Upper lobe of right lung (tissue), 1 donor: ENCODE measurements around the gene ANO5. TPM values are rescaled to one million over a fixed set of nuclear protein-coding genes. Genes with fewer than 3 reads are reported as not detected.

Experiments
- ATAC-seq: fragments of 200-7000 bp; cut with Tn5 transposase; one replicate; pipeline ENCODE4 v1.9.1; 2020; ENCODE audit warnings: mild to moderate bottlenecking, moderate library complexity
- DNase-seq: peaks from one replicate; pipeline ENCODE4 v3.0.0-alpha.2; 2020
- H3K27ac ChIP-seq: fragments of 200-600 bp; one replicate; pipeline ENCODE4 v1.8.0; 2022
- H3K27me3 ChIP-seq: fragments of 200-600 bp; one replicate; pipeline ENCODE4 v1.8.0; 2022; ENCODE audit warnings: mild to moderate bottlenecking
- H3K36me3 ChIP-seq: fragments of 200-600 bp; one replicate; pipeline ENCODE4 v1.8.0; 2022
- H3K4me1 ChIP-seq: fragments of 200-600 bp; one replicate; pipeline ENCODE4 v1.8.0; 2022
- H3K4me3 ChIP-seq: fragments of 200-600 bp; one replicate; pipeline ENCODE4 v1.8.0; 2022; ENCODE audit warnings: mild to moderate bottlenecking
- H3K9me3 ChIP-seq: fragments of 200-600 bp; one replicate; pipeline ENCODE4 v1.8.0; 2022
- intact Hi-C: fragments of 100-400 bp; cut with DNase I; formaldehyde crosslinking; loops from one replicate; pipeline ENCODE4 v1.11.0; 2022
- total RNA-seq: library from RNA; stranded (reverse); fragmentation: NEBNext Ultra II Directional; extraction: Animal tissue kit (Norgen Biotek cat#: 25700); gene quantifications from one replicate; pipeline ENCODE4 v1.2.1, GENCODE V29; 2021
- TF ChIP-seq, protein P1 (sequence below): fragments of 200-600 bp; IDR thresholded peaks from one replicate; pipeline ENCODE4 v1.8.0; 2022; ENCODE audit warnings: antibody characterized with exemption
- donor health status: DM: no; HTN: yes; CAD: no; lungs with severe emphysema.

ANO5 gene
- total RNA-seq, 1 donor from 2014 or later: 5.9 TPM

GRCh38 chr11:22225190-22225589, 32.3 kb downstream of the ANO5 start:
- no peak for ATAC-seq
- intact Hi-C loops: no loop called here

DNA sequence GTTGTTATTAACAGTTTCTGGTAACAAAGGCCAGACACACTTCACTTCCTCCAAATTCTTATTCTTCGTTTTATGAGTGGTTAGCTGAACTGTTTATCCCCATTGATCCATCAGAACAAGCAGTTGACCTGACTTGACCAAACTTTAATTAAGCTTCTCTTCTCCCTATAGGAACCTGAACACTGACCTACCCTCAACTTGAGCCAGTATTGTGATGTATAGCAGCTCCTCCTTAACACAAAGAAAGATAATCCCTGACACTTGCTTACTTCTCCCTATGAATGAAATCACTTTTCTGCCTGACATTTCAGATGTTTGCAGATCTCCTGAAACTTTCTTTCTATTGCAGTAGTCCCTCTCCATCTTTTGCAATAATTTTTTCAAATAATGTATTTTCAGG, 41.9 kb downstream of the ANO5 start:
- no peaks in the 10 kb centered on the region for H3K27me3 ChIP-seq

More at GRCh38 chr11:22225190-22225589, 32.3 kb downstream of the ANO5 start:
- DNase-seq: no peak
- no peaks in the 10 kb centered on the region for H3K9me3 ChIP-seq
- H3K36me3 ChIP-seq: peaks cover 4% of the 10 kb centered on the region
- no peaks in the 10 kb centered on the region for H3K4me1 ChIP-seq
- H3K27ac ChIP-seq: no peak overlapping the region
- no peak overlapping the region for H3K4me3 ChIP-seq
- TF ChIP-seq, protein P1, sequence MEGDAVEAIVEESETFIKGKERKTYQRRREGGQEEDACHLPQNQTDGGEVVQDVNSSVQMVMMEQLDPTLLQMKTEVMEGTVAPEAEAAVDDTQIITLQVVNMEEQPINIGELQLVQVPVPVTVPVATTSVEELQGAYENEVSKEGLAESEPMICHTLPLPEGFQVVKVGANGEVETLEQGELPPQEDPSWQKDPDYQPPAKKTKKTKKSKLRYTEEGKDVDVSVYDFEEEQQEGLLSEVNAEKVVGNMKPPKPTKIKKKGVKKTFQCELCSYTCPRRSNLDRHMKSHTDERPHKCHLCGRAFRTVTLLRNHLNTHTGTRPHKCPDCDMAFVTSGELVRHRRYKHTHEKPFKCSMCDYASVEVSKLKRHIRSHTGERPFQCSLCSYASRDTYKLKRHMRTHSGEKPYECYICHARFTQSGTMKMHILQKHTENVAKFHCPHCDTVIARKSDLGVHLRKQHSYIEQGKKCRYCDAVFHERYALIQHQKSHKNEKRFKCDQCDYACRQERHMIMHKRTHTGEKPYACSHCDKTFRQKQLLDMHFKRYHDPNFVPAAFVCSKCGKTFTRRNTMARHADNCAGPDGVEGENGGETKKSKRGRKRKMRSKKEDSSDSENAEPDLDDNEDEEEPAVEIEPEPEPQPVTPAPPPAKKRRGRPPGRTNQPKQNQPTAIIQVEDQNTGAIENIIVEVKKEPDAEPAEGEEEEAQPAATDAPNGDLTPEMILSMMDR: no peak
- no peaks in the 10 kb centered on the region for H3K27me3 ChIP-seq

GRCh38 chr11:22244986-22245592, 52.2 kb downstream of the ANO5 start:
- peak; percentile 92 for ATAC-seq
- Histone ChIP-seq H3K27me3 (no peaks in the 10 kb centered on the region), H3K36me3 (no peaks in the 10 kb centered on the region), H3K4me3 (no peak overlapping the region), H3K4me1 (no peaks in the 10 kb centered on the region), H3K9me3 (no peaks in the 10 kb centered on the region), H3K27ac (no peak overlapping the region)
- TF ChIP-seq, protein P1: peak; percentile 63
- no peak for DNase-seq
- intact Hi-C loops: no loop called here

More for the DNA sequence above, 41.9 kb downstream of the ANO5 start:
- H3K36me3 ChIP-seq: no peaks in the 10 kb centered on the region
- DNase-seq: no peak
- no peak overlapping the region for H3K4me3 ChIP-seq
- no peaks in the 10 kb centered on the region for H3K9me3 ChIP-seq
- no peak for ATAC-seq
- intact Hi-C loops: no loop called here
- H3K27ac ChIP-seq: no peak overlapping the region
- TF ChIP-seq, protein P1: no peak
- H3K4me1 ChIP-seq: no peaks in the 10 kb centered on the region

DNA sequence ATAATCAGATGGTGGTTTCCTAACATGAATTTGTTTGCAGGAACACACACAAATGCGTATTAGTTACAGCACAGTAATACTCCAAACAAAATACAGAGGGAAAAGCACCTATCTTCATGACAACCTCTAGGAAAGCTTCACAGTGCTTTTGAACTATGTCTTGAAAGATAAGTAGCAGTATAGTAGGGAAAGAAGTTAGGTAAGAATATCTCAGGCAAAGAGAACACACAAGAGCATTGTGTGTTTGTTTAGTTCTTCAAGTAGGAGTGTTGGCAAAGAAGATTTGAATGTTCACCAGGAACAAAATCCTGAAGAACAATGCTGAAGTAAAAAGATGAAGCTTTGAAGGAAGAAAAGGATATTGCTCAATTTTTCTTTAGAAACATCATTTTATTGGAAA, 54.1 kb downstream of the ANO5 start:
- ATAC-seq: peak; percentile 53
- Histone ChIP-seq H3K36me3 (no peaks in the 10 kb centered on the region), H3K27me3 (no peaks in the 10 kb centered on the region), H3K9me3 (no peaks in the 10 kb centered on the region), H3K27ac (no peak overlapping the region), H3K4me1 (no peaks in the 10 kb centered on the region), H3K4me3 (no peak overlapping the region)
- intact Hi-C loops: no loop called here
- TF ChIP-seq, protein P1: no peak
- no peak for DNase-seq

DNA sequence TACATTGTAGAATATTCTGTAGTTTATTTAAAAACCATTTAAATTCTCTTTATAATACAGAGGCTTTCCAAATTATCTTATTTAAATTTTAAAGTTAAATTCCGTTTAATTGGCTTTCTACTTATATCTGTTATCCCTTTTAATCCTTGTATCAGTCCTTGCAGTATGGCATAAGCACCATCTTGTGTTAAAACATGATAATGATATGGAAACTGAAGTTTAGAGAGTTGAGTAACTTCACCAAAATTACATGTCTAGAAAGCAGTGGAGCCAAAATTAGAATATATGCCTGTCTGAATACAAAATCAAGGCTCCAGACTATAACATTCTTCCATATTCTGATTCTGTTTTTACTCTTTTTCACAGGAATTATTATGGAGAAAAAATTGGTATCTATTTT, 57.0 kb downstream of the ANO5 start:
- Histone ChIP-seq H3K27ac (no peak overlapping the region), H3K4me1 (no peaks in the 10 kb centered on the region), H3K27me3 (no peaks in the 10 kb centered on the region), H3K4me3 (no peak overlapping the region), H3K9me3 (no peaks in the 10 kb centered on the region), H3K36me3 (no peaks in the 10 kb centered on the region)
- no peak for ATAC-seq
- no peak for DNase-seq
- intact Hi-C loops: no loop called here
- TF ChIP-seq, protein P1: no peak

DNA sequence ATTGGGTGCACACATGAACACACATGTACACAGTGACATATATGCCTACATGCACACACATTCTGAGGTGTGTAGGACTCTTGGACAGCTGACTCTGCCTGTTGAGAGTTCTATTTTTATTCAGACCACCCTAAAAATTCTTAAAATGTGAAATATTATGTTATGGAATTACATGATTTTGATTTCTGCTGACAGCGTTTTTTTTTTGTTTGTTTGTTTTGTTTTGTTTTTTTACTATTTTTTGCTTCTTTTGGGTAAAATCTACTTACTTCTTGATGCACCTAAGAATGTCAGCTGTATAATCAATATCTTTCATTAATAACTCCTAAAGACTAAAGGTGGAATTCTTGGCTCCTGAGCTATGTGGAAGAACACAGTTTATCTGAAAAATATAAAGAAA, 64.0 kb downstream of the ANO5 start:
- Histone ChIP-seq H3K4me1 (no peaks in the 10 kb centered on the region), H3K27ac (no peak overlapping the region), H3K9me3 (no peaks in the 10 kb centered on the region), H3K4me3 (no peak overlapping the region), H3K36me3 (no peaks in the 10 kb centered on the region), H3K27me3 (no peaks in the 10 kb centered on the region)
- ATAC-seq (no peak), DNase-seq (no peak)
- intact Hi-C loops: no loop called here
- TF ChIP-seq, protein P1: no peak
